Thymus (tissue), 11 donors: ENCODE measurements around the gene NDUFB6. TPM values are rescaled to one million over a fixed set of nuclear protein-coding genes. Genes with fewer than 3 reads are reported as not detected.
"Not testable (repeated sequence)": the region's sequence is repeated elsewhere in the genome, so short reads cannot be mapped to it uniquely, and the experiment has no call there.

Experiments
- DNase-seq, 9 donors: peaks; one replicate each; pipeline ENCODE4 v3.0.0-alpha.2; 2013; ENCODE audit warnings: low spot score in 9 of 9, low read depth in 6 of 9, missing footprints in 1 of 9
- H3K27ac ChIP-seq, 2 donors: one replicate each; pipeline ENCODE4 v1.5.1; 2013; ENCODE audit warnings: control low read depth in 1 of 2, low read depth in 1 of 2, low read length in 1 of 2, mild to moderate bottlenecking in 1 of 2, moderate library complexity in 1 of 2
- H3K27me3 ChIP-seq, 2 donors: one replicate each; pipeline ENCODE4 v1.5.1; 2013; ENCODE audit warnings: low read length in 1 of 2; ENCODE audit not compliant: control insufficient read depth in 2 of 2, insufficient read depth in 1 of 2
- H3K36me3 ChIP-seq, 2 donors: one replicate each; pipeline ENCODE4 v1.5.1; 2013; ENCODE audit warnings: low read length in 1 of 2, mild to moderate bottlenecking in 1 of 2, moderate library complexity in 1 of 2; ENCODE audit not compliant: control insufficient read depth in 2 of 2, insufficient read depth in 2 of 2
- H3K4me1 ChIP-seq, 2 donors: one replicate each; pipeline ENCODE4 v1.5.1; 2013; ENCODE audit warnings: low read length in 2 of 2; ENCODE audit not compliant: control insufficient read depth in 2 of 2, insufficient read depth in 2 of 2
- H3K4me3 ChIP-seq, 2 donors: one replicate each; pipeline ENCODE4 v1.5.1; 2013; ENCODE audit warnings: low read length in 2 of 2, control low read depth in 1 of 2, mild to moderate bottlenecking in 1 of 2
- H3K9me3 ChIP-seq, 2 donors: one replicate each; pipeline ENCODE4 v1.5.1; 2013; ENCODE audit warnings: low read length in 1 of 2, mild to moderate bottlenecking in 1 of 2; ENCODE audit not compliant: control insufficient read depth in 2 of 2, insufficient read depth in 1 of 2
- WGBS: extraction: QIAGEN DNeasy Blood & Tissue Kit; methylation state at CpG from one replicate; pipeline ENCODE4 v1.1.7; 2013; 5-methylcytosine and 5-hydroxymethylcytosine counted together
- polyA plus RNA-seq: library from polyadenylated mRNA; stranded (reverse); fragments of 200-250 nt; gene quantifications from one replicate; pipeline ENCODE4 v1.2.3, GENCODE V29; 2013
- total RNA-seq: library from RNA; stranded (reverse); fragments of 120-200 nt; gene quantifications from one replicate; pipeline ENCODE4 v1.2.4, GENCODE V29; 2013
- donor health status: healthy.

Gene NDUFB6
- total and polyA plus RNA-seq, 2 donors = 42.9 to 58.2 TPM

DNA sequence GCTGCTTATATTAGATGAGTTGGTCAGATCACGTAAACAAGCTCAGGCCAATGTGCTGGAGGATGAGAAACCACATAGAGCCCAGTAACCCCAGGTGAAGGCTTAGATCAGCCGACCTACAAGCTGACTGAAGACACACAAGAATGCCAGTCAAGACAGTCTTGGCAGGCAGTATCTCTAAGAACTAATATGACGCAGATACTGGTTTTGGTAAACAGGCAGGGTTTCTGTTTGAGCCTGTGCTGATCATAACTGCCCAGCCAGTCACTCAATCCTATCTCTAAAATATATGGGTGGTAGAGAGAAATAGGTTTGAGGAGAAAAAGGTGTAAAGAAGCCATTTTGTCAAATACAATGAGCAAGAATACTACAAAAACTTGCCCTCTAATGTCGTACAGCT is 39.1 kb downstream of the NDUFB6 start:
- no peak for DNase-seq
- WGBS = 98% methylated on average over 4 of the region's 4 CpGs

DNA sequence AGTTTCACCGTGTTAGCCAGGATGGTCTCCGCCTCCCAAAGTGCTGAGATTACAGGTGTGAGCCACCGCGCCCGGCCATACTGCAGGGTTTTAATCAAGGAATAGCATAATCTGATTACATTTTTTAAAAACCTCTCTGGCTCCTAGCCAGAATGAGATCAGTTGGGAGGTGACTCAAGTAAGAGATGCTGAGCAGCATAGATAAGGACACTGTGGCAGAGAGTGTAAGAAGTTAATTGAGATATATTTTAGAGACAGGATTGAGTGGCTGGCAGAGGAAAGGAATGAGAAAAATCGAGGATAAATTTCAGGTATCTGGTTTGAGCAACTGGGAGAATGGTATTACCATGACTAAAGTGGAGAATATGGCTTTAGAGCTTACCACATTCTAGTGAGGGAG is 39.6 kb downstream of the NDUFB6 start:
- Histone ChIP-seq H3K27ac (no peak overlapping the region), H3K9me3 (no peaks in the 10 kb centered on the region), H3K36me3 (peaks cover 0 to 5% of the 10 kb centered on the region in 2 donors), H3K4me1 (no peaks in the 10 kb centered on the region), H3K27me3 (no peaks in the 10 kb centered on the region), H3K4me3 (no peak overlapping the region)
- no peak for DNase-seq
- WGBS = 99% methylated on average over 6 of the region's 6 CpGs

More for the DNA sequence above, 39.1 kb downstream of the NDUFB6 start:
- H3K36me3 ChIP-seq = peaks cover 0 to 5% of the 10 kb centered on the region in 2 donors
- H3K4me1 ChIP-seq = no peaks in the 10 kb centered on the region
- no peaks in the 10 kb centered on the region for H3K9me3 ChIP-seq
- no peak overlapping the region for H3K27ac ChIP-seq
- H3K27me3 ChIP-seq = no peaks in the 10 kb centered on the region
- no peak overlapping the region for H3K4me3 ChIP-seq

DNA sequence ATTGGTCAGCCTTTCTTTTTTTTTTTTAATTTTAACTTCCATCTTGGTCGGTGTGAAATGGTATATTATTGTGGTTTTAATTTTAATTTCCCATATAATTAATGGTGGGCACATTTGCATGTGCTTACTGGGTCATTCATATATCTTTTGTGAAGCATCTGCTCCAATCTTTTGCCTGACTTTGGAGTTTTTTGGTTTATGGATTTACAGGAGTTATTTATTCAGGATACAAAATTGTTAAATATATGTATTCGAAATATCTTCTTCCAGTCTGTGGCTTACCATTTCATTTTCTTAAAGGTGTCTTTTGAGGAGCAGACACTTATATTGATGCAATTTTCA is 46.3 kb downstream of the NDUFB6 start:
- Histone ChIP-seq H3K4me1 (peaks cover 0 to 8% of the 10 kb centered on the region in 2 donors), H3K27ac (peak overlapping the region in 1 of 2 donors; percentile 76), H3K4me3 (peak overlapping the region; percentile 54 to 92), H3K9me3 (no peaks in the 10 kb centered on the region), H3K27me3 (no peaks in the 10 kb centered on the region), H3K36me3 (no peaks in the 10 kb centered on the region)
- 20% methylated on average over 2 of the region's 2 CpGs for WGBS
- DNase-seq = no peak

DNA sequence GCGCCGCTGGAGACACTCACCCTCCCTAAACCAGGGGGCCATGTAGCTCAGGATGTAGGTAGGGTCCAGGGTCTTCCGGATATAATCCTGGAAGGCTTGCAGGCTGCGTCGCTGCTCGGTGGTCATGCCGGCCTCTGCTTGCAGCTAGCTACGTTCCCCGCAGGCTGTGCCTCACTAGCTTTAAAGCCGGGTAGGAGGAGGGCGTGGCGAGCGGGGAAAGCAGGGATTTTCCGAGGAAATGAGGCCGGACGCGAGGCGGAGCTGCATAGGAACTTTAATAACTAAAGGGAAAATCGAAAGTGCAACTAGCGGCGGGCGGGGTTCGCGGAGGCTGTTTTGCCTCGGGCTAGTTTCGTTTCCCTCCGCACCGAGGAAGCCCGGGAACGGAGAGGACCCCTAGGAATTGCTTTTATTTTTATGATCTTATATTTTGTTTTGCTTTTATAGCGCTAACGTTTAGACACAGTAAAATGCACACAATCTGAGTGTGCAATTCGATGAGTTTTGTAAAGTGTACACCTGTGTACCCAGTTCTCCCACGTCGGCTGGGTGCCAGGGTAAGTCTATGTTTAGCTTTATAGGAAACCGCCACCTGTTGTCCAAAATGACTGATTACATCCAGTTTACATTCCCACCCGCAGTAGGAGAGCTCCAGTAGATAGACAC is 46.8 kb downstream of the NDUFB6 start, which contains the start of gene RIGI:
Gene RIGI (minus strand): TSS at position 156 of the 666 bp plus-strand sequence. CDS start 30 bp downstream, at position 126.
- Histone ChIP-seq H3K36me3 (no peaks in the 10 kb centered on the region), H3K4me1 (peaks cover 0 to 8% of the 10 kb centered on the region in 2 donors), H3K4me3 (peak within 1 kb of the TSS; percentile 54 to 92), H3K27me3 (no peaks in the 10 kb centered on the region), H3K9me3 (no peaks in the 10 kb centered on the region), H3K27ac (peak within 1 kb of the TSS; percentile 76 to 77)
- under 1% methylated on average over 37 of the region's 37 CpGs for WGBS
- DNase-seq = peak; percentile 62 to 90 (median 75)

DNA sequence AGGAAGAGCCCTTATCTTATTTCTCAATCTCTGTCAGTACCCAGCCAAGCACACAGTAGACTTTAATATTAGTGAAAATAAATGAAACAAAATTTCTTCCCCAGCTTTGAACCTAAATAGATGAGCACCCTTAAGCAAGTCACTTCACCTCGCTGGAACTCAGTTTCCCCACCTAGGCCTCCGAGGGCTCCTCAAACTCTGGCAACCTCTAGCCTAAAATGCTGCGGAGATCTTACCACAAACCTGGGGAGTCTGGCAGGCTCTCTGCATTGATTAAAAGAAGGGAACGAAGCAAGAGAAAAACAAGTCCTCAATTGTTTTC is 47.3 kb downstream of the NDUFB6 start:
- H3K27me3 ChIP-seq = no peaks in the 10 kb centered on the region
- peak in 1 of 9 donors; percentile 19 for DNase-seq
- WGBS = under 1% methylated on average over 4 of the region's 4 CpGs
- H3K36me3 ChIP-seq = no peaks in the 10 kb centered on the region
- H3K27ac ChIP-seq = peak overlapping the region; percentile 76 to 77
- peaks cover 0 to 2% of the 10 kb centered on the region in 2 donors for H3K9me3 ChIP-seq
- H3K4me1 ChIP-seq = peaks cover 0 to 8% of the 10 kb centered on the region in 2 donors
- peak overlapping the region; percentile 54 to 92 for H3K4me3 ChIP-seq

DNA sequence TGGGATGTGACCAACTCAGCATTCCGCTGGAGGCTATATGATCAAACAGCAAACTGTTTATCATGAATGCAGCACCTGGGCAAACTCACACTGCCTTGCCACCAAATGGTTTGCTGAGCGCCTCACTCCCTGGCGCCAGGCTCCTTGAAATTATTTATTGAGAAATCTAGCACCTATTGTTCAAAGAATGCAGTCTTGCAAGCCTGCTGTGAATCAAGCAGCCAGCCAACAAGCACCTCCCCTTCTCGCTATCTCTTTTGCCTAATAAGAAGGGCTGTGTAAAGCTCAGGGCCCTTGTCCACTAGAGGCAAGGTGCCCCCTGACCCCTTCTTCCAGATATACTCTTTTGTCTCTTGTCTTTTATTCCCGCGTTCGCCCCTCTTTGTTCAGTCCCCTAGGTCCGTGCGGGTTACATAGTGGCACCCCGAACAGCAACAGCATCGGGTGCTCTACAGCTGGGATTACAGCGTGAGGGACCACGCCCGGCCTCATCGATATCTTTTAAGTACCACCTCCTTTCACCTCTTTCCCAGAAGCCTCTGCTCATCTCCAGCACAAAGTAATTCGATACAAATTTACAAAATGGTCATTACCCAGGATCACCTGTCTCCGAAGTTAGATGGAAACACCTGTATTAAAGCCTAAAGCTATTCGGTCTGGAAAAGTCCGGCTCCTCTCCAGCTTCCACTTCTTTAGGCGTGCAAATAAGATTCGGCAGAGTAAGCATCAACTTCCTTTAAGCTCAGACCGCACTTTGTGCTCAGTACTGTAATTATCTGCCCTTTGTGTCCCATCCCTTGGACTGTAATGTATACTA is 47.9 kb downstream of the NDUFB6 start:
- Histone ChIP-seq H3K27ac (peak overlapping the region; percentile 76 to 77), H3K4me1 (peaks cover 0 to 8% of the 10 kb centered on the region in 2 donors), H3K4me3 (peak overlapping the region; percentile 54 to 92), H3K27me3 (no peaks in the 10 kb centered on the region), H3K9me3 (peaks cover 0 to 3% of the 10 kb centered on the region in 2 donors), H3K36me3 (no peaks in the 10 kb centered on the region)
- peak in 5 of 9 donors; percentile 2 to 22 (median 14) for DNase-seq
- WGBS = 44% methylated on average over 22 of the region's 22 CpGs

DNA sequence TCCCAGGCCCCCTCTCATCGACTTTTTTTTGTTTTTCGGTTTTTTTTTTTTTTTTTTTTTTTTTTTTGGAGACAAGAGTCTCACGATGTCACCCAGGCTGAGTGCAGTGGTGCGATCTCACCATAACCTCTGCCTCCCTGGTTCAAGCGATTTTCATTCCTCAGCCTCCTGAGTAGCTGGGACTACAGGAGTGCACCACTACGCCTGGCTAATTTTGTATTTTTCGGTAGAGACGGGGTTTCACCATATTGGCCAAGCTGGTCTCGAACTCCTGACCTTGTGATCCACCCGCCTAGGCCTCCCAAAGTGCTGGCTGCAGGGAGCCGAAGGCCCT is 48.4 kb downstream of the NDUFB6 start:
- H3K27me3 ChIP-seq, H3K4me3 ChIP-seq, DNase-seq, H3K4me1 ChIP-seq, H3K27ac ChIP-seq, H3K36me3 ChIP-seq, H3K9me3 ChIP-seq: not testable (repeated sequence)
- WGBS = 96% methylated on average over 11 of the region's 11 CpGs

DNA sequence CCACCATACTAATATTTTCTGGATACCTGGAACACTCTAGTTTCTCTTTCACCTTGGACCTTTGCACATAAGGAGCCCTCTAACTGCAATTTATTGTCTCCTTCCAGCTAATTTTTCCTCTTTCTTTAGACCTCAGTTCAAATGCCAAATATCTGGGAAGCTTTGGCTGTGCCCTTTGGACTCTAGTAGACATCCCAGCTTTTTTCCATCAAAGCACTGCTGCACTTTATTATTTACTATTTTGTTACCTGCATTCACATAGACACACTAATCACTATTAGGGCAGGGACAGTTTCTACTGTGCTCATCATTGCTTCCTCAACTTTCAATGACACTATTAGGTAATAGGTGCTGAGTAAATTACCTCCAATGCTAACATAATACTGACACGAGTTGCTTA is 49.0 kb downstream of the NDUFB6 start:
- Histone ChIP-seq H3K4me3 (no peak overlapping the region), H3K9me3 (peaks cover 0 to 4% of the 10 kb centered on the region in 2 donors), H3K4me1 (peaks cover 0 to 8% of the 10 kb centered on the region in 2 donors), H3K36me3 (no peaks in the 10 kb centered on the region), H3K27me3 (no peaks in the 10 kb centered on the region), H3K27ac (no peak overlapping the region)
- no peak for DNase-seq
- WGBS = 58% methylated on average over 1 of the region's 1 CpG

DNA sequence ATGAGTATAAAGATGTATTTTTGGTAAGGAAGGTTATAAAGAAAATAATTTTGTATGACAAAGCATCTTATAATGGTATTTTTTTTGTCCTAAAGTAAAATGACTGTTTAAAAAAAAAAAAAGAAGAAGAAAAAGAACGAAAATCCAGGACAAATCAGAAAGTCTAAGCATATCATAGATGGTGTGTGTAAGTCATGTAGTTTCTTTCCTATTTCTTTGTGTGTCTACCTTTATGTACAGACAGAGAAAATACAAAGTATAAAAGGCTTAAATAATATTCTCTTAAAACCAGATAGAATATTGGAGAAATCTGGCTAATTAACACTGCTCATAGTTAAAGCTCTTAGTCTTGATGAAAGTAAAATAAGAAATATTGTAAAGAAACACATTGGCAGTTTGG is 54.7 kb downstream of the NDUFB6 start:
- Histone ChIP-seq H3K4me1 (no peaks in the 10 kb centered on the region), H3K9me3 (peaks cover 0 to 7% of the 10 kb centered on the region in 2 donors), H3K36me3 (no peaks in the 10 kb centered on the region), H3K4me3 (no peak overlapping the region), H3K27me3 (no peaks in the 10 kb centered on the region), H3K27ac (no peak overlapping the region)
- 96% methylated on average over 1 of the region's 1 CpG for WGBS
- DNase-seq = no peak
